D721Med (cell line): ENCODE results near the gene SGF29.

ENCODE experiments used
- DNase-seq: peaks from one replicate; pipeline ENCODE4 v3.0.0; 2011; ENCODE audit warnings: low spot score; ENCODE audit not compliant: insufficient read length
- FAIRE-seq: peaks from 2 replicates; lab custom pipeline; 2011; peaks lifted over from hg19 to GRCh38; lab: Jason Lieb, UNC
- CTCF ChIP-seq: IDR thresholded peaks from 2 replicates; pipeline ENCODE4 v1.5.1; 2012; ENCODE audit warnings: mild to moderate bottlenecking, control low read depth; ENCODE audit not compliant: insufficient read depth; ENCODE audit errors: missing control alignments

SGF29 gene

DNA sequence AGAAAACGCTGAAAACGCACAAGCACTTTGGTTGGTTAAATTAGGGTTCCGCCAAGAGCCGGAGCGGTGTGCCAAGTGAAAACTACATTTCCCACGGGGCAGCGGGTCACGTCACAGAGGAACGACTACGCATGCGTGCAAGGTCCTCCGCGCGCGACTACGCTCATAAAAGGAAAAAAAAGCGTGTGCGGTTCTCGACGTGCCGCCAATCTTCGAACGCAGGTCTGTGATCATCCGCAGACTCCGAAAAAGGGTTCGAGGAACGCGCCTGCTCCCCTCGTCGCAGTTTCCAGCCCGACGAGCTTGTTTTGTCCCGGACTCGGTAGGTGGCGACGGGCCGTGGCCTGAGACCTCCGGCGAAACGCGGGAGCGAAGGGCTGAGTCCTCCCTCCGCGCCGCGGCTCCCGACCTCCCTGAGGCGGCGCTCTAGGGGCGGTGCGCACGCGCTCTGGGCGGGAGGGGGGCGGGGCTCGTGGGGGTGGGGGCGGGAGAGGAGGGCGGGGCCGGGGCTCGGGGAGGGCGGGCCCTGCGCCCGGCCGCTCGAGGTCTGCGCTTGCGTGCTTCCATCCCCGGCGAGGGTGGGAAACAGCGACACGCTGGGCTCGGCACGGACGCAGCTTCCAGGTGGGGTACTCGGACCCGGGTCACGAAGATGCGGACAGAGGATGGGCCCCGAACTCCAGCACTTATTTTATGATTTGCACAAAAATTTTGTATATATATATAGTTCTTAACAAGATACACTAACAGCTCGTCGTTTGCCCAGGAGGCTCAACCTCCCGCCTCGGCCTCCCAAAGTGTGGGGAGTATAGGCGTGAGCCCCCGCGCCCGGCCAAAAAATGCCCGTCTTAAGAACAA is at the start of gene SGF29:
Gene SGF29 (plus strand): TSS at position 145 of the 858 bp plus-strand sequence. CDS start 27,150 bp downstream, outside the sequence.
- DNase-seq: peak; percentile 68
- peak; percentile 12 for TF ChIP-seq CTCF
- no peak for FAIRE-seq

DNA sequence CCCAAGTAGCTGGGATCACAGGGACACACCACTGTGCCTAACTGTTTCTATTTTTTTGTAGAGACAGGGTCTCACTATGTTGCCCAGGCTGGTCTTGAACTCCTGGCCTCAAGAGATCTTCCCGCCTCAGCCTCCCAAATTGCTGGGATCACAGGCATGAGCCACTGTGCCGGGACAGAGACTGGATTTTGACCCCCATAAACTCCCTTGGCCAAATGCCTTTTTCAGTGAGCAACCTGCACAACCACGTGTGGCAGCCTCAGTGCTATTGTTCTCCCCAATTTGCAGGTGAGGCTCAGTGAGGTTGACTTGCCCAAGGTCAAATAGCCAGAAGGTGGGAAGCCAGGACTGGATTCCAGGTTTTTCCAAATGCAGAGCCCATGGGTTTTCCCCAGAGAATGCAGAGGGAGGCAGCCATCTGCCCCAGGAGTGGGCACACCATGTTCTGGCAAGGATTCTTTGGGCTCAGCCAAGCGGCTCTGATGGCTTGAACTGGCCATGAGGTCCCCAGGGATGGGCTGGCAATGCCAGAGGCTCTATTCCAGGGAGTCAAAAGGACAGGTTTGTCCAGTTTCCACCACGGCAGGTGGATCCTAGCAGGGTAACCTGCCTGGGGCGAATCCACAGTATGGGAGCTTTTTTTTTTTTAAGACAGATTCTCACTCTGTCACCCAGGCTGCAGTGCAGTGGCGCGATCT is 48.9 kb upstream of the SGF29 start:
- FAIRE-seq (no peak), DNase-seq (no peak)
- no peak for TF ChIP-seq CTCF

GRCh38 chr16:28505489-28506137 is 48.1 kb upstream of the SGF29 start:
- no peak for FAIRE-seq
- TF ChIP-seq CTCF: no peak
- DNase-seq: no peak

- no peak for DNase-seq
- FAIRE-seq: no peak
- TF ChIP-seq CTCF: no peak
These were observed 42.7 kb upstream of the SGF29 start for GRCh38 chr16:28511031-28511430.

- DNase-seq (no peak), FAIRE-seq (no peak)
- TF ChIP-seq CTCF: no peak
These were observed 41.6 kb upstream of the SGF29 start for GRCh38 chr16:28511801-28512789.

DNA sequence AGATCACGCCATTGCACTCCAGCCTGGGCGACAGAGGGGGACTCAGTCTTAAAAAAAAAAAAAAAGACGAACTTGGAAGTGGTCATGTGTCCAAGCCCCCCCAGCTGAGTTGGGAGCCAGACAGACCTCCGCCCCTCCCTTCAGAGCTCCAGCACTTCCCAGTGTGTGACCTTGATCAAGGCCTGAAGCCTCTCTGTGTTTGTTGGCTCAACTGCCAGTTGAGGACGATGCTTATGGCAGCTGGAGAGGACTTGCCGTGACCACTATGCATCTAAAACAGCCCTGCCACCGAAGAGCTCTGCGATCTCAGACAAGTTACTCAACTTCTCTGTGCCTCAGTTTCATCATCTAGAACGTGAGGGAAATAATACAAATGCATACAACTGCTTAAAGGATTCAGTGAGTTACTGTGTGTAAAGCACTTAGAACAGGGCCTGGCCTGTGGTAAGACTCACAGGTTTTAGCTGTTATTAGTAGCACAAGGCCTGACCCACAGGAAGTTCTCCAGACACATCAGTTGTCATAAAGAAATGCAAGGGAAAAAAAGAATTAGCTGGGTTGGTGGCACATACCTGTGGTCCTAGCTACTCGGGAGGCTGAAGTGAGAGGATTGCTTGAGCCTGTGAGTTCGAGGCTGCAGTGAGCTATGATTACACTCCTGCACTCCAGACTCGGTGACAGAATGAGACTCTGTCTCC is 40.1 kb upstream of the SGF29 start:
- FAIRE-seq (no peak), DNase-seq (no peak)
- no peak for TF ChIP-seq CTCF
